Suprapubic skin (tissue), 3 donors: ENCODE data around the gene DCLRE1A.

Experiments
- CTCF ChIP-seq, 2 donors: fragments of 200-600 bp in 1 of 2; fragments of 450-650 bp in 1 of 2; sonication (generic) in 1 of 2; IDR thresholded peaks; one replicate each; pipeline ENCODE4 v1.5.1; 2016 to 2019; ENCODE audit warnings: antibody characterized with exemption in 2 of 2, mild to moderate bottlenecking in 1 of 2, moderate library complexity in 1 of 2
- EP300 ChIP-seq: sonication (generic); formaldehyde crosslinking; IDR thresholded peaks from one replicate; pipeline ENCODE4 v1.6.1; 2017; ENCODE audit warnings: antibody characterized with exemption

- TF ChIP-seq CTCF (IDR thresholded peaks at IDR 0.05) = no peak
- no peak for TF ChIP-seq EP300
Measured at GRCh38 chr10:113849140-113849803, 4.6 kb downstream of the DCLRE1A start.
